Fibroblast of gingiva (primary cell): Measurements from ENCODE around the gene UBR3.
A peak's percentile ranks its signal among the peaks of the same experiment; 100 is the strongest.

Source experiments
- DNase-seq: peaks from one replicate; pipeline ENCODE4 v3.0.0-alpha.2; 2011; ENCODE audit warnings: low read depth

Gene UBR3

DNA sequence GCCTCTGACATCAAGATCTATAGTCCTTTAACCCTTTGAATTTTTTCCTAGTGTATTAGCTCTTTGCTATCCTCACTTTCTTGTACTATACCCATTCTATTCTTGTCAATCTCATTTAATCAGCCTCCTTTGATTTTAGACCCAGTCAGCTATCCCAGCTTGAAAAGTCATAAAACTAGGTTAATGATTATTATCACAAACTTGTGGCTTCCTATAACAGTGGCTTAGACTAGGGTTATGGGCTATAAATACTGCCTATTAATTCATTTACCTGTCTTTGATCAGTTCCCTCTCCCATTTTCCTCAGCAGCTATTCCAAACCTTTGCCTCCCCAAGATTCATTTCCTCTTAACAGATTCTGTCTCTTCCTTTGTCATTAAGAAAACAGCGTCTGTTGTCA, 174.8 kb downstream of the UBR3 start:
- DNase-seq = no peak

- no peak for DNase-seq
These were observed 178.4 kb downstream of the UBR3 start for GRCh38 chr2:170005702-170006101.

DNA sequence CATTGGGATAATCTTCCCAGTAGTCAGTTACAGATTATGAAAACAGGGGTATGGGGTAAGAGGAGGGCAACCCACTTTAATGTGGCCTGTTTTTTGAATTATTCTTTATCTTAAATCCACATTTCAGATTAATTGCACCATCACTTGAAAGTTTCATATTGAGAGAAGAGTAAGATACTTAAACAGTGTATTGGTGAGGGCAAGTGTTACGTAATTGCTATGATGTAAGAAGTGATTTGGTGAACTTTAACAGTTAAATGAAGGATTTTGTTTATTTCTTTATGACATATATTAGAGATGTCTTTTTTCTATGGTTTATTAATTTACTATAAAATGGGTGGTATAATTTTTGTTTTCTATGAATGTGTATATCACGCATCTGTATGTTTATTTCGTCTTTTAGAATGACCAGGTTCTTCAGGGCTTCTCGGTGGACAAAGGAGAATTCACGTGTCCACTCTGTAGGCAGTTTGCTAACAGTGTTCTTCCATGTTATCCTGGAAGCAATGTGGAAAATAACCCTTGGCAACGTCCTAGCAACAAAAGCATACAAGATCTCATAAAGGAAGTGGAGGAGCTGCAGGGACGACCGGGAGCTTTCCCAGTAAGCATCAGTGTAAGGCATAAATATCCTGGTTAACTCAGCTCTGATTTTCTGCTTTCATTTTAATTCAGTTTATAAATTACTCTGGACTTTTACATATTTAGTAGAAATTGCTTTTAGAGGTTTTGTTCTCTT, 179.5 kb downstream of the UBR3 start:
- DNase-seq = peak; percentile 22

- no peak for DNase-seq
These were observed 182.0 kb downstream of the UBR3 start for GRCh38 chr2:170009209-170009608.

- DNase-seq = no peak
These were observed 185.5 kb downstream of the UBR3 start for GRCh38 chr2:170012773-170013172.

DNA sequence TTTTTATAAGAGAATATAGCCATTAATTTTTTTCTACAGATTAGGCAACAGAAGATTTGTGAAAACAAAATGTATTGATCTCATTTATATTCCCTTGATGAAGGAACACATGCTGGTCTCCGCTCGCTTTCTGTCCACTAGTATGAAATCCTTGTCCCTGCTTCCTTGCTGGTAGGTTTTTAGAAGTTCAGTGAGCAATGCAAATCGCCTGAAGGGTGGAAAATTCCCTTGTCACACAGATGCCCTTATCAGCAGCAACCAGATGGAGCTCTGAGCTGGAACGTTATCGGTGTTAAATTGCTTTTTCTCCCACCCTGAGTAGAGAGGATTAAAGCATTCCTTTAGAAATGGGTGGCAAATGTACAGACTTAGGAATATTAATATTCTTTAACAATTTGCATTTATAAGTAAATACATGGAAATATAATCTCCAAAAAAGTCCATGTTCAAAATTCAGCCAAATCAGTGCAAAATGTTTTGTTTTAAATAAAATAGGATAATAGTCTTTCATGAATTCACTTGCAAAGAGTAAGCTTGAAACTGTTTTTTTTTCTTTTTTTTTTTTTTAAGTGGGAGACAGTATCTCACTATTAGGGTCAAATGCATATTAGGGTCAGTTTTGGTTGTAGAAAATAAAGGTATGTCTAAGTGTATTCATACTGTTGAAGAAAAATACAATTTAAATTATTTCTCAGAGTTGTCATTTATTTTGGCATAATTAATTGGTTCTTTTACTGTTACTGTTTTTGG, 186.7 kb downstream of the UBR3 start:
- DNase-seq = no peak

DNA sequence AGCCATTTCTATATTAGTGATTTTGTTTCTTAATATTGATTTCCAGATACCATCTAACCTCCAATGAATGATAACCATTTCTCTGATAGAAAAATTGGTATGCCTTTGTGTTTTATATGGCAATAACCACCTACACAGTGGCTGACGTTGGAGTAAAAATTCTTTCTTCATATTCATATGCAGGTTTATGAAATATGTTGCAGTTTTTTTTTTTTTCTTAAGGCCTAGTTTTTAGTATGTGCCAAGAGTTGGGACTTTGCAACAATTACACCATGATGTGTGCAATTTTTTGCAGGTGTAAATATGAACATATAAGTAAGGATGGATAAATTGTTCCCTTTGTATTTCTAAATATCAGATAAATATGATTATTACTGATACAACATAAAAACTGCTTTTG, 187.5 kb downstream of the UBR3 start:
- DNase-seq = no peak

DNA sequence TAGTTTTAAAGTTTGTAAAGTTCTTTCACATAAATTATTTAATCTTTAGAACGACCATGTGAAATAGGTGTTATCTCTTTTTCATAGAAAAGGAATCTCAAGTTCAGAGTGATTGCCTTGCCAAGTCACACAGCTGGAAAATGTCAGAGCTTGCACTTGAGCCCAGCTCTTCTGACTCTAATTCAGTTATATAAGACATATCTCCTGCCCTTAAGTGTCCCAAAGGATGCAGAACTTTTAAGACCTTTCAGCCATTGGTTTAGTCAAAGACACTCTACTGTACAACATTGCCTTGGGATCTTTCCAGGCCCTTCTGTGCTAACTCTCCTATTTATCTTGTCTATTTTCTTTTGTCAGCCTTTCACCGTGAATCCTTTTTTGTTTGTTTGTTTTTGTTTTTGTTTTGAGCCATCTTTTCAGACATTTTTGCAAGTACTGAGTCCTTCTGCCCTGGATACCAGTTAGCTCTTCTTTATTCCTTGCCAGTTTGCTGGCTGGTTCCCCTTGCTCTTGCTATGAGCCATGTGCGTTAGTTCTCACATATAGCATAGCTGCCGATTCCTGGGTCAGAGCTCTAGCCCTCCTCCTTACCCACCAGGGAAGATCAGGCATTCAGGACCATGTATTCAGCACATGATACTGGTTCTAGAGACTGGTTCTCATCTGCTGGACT, 190.7 kb downstream of the UBR3 start:
- DNase-seq = no peak

DNA sequence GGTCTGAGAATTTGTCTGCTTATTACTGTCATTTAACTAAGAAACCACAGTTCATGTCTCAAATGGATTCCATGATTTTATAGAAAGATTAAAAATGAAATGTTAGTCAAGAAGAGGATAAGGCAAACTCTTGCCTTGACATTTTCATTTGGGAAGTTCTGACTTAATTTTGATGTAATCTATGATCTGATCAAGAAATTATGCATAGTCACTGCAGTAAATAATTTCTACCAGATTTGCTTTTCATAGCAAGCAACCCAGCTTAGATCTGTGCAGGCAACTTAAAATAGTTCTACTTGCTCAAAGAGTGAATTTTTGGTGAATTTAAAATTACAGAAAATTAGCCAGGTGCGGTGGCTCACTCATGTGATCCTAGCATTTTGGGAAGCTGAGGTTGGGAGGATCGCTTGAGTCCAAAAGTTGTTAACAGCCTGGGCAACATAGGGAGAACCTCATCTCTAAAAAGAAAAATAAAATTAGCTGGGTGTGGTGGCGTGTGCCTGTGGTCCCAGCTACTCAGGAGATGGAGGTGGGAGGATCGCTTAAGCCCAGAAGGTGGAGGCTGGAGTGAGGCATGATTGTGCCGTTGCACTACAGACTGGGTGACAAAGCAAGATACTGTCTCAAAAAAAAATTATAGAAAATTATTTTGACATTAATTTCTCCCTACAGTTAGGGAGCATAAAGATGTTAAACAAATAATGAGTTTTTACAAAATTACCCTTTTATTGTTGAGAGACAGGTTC, 192.0 kb downstream of the UBR3 start:
- DNase-seq = no peak

GRCh38 chr2:170020777-170021176, 193.5 kb downstream of the UBR3 start:
- DNase-seq = no peak

DNA sequence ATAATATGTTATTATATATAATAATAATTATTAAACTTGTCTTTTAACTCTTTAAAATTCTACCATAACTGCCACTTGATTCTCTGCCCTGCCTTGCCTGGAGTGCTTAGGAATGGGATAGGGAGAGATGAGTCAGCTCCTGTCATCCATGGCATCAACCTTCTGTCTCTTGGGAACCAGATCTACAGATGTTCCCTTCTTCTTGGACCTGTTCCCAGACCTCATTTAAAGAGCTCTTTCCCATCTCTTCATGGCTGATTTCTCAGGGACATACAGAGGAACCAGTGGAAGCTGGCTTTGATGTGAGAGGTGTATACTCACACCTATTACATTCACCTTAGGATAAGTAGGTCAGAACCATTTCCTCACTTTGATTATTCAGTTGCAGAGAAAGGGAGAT, 195.4 kb downstream of the UBR3 start:
- peak; percentile 89 for DNase-seq

DNA sequence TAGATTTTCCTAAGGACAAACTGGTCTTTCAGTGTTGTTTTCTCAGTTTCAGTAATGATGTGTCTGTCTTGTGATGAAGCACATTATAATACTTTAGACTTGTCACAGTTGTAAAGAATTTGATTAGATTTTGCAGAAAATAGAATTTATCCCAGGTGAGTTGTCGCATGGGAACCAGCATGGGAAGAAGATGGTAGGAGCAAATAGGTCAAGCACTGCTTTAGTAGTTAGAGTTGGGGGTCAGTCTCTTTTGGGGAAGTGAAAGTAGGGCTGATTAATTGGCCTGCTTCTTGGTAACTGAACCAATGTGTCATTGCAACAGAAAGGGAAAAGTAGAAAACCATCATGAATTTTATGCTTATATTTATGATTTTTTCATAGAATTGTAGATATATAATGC, 197.5 kb downstream of the UBR3 start:
- DNase-seq = no peak

- DNase-seq = no peak
These were observed 198.0 kb downstream of the UBR3 start for GRCh38 chr2:170025223-170025622.

GRCh38 chr2:170026361-170026760, 199.1 kb downstream of the UBR3 start:
- DNase-seq = no peak

DNA sequence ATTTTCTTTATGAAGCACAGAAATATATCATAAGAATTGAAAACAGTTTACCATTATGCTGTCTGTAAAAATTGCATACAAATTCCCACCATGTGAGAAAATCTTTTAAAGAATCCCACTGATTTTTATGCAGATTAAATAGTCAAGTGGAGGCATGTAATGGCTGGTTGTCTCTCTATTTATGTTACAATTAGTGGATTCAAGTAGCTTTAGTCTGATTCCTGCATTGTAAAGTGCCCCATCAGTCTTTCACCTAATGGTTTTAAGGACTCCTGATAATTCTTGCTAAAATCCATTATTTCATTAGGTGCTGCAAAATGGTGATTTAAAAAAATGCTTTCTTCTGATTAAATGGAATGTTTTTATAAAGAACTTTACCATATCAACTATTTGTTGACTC, 202.3 kb downstream of the UBR3 start:
- no peak for DNase-seq

DNA sequence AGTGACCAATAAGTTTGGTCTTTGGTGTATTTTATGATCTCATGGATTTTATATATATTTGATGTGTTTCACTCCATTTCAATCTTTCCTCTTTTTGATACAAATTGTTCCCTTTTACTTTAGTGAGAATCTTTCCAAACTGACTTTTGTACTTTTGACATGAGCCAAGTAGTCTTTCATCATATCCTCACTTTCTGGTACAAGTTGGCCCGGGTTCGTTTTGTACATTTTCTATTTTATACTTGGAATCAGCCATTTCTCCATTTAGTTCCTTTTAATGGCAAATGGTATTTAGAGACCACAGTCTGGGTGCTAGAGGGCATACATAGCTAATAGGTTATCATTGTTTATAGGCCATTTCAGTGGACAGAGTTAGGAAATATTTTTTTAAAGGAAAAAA, 202.8 kb downstream of the UBR3 start:
- DNase-seq = peak; percentile 24

DNA sequence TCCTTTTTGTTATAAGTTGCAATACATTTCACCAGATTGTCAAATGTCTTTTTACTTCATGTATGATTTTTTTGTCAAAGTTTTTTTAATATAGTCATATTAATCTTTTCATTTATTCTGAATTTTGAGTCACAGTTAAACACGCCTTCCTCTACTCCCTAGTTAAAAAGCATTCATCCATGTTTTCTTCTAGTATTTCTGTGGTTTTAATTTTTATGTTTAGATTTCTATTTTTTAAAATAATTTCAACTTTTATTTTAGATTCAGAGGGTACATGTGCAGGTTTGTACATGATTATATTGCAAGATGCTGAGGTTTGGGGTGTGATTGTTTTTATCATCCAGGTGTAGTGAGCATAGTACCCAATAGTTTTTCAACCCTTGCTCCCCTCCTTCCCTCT, 204.0 kb downstream of the UBR3 start:
- no peak for DNase-seq

GRCh38 chr2:170034596-170034995, 207.3 kb downstream of the UBR3 start:
- no peak for DNase-seq

DNA sequence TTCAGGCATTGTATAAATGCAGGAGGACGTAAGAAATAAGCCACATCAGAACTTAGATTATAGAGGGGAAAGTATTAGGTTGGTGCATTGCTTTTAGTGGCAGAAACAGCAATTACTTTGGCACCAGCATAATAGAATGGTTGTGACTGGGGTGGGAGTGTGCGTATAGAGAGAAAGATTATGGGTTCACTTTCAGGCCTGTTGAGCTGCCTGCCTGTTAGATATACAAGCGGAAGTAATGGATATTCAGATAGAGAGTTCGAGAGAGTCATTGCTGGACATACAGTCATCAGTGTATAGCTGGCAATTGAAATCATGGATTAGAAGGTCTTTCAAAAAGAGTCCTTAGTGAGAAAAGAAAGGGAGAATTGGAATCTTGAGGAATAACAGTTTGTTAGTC, 211.5 kb downstream of the UBR3 start:
- no peak for DNase-seq

DNA sequence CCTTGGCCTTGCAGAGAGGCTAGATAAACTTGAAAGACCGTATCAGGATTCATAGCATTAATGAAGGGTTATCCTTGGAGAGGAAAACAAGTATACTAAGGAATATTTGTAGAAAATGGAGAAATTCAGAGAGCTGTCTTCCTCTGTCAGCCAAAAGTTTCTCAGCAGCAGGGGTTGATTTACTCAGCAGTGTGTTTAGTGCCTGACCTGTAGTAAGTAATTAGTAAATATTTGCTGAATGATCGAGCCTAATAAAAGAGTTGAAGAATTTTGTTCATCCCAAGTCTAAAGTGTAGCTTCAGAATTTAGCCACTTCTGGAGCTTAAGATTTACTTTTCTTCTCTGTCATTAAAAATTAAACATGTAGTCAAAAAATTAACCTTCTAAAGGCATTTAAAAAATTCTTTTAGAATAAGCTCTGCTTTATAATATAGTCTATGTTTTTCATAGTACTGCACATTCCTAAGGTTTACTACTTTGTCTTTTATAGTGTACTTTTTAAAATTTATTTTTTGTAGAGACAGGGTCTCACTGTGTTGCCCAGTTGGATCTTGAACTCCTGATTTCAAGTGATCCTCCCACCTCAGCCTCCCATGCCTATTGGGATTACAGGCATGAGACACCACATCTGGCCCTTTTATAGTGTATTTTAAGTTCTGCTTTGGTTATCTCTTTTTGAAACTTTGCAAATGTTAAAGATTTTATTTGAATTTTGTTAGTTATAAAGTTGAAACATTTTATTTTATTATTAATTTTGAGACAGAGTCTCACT, 212.3 kb downstream of the UBR3 start:
- DNase-seq = no peak

DNA sequence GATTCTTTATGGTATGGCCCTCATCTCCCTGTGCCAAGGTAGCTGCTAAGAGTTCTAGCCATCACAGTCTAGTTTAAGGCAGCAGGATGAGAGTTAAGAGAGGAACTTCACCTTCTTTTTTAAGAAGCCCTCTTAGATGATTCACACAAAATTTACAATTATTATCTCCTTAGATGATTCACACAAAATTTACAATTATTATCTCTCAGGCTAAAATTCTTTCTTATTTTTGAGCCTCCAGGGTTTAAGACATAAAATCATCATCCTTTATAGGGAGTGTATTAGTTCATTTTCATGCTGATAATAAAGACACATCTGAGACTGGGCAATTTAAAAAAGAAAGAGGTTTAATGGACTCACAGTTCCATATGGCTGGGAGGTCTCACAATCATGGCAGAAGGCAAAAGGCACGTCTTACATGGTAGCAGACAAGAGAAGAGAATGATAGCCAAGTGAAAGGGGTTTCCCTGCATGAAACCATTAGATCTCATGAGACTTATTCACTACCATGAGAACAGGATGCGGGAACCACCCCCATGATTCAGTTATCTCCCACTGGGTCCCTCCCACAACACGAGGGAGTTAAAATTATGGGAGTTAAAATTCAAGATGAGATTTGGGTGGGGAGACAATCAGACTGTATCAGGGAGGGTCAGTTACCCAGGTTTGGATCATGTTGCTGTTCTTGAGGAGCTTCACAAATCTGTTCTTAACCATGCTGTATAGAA, 217.7 kb downstream of the UBR3 start:
- DNase-seq = no peak
